GM10847 (cell line): Measurements from ENCODE around the gene PFKP.

Source experiments
- POLR2A ChIP-seq: IDR thresholded peaks from 2 replicates; pipeline ENCODE4 v1.6.1; 2011; ENCODE audit not compliant: insufficient read length; ENCODE audit errors: extremely low read depth

PFKP gene

DNA sequence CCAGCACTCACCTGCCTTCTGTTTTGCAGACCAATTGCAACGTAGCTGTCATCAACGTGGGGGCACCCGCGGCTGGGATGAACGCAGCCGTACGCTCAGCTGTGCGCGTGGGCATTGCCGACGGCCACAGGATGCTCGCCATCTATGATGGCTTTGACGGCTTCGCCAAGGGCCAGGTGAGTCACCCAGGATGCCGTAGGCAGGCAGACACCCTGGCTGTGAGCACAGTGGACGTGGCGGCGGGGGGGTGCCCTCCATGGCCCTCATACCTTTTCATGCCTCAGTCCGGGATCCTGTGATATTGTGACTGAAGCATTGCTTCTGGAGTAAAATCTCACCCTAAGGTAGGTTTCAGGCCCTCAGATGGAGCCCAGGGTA lies 46.0 kb downstream of the PFKP start:
- no peak for TF ChIP-seq POLR2A

DNA sequence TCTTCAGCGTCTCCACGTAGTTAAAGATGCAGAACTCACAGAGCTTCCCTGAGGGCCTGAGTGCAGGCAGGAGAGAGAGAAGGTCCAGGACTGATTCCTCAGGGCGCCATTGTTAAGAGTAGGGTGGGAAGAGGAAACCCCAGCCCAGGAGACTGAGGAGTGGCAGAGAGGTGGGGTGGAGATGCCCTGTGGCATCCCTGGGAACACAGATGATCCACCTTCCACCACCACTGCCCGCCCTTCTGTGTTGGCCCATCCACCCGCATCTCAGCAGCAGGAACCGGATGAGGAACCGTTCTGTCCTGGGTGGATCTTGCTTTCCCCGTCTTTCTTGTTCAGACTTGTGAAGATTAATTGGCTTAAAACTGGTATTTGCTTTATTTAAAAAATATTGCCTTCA lies 48.3 kb downstream of the PFKP start:
- TF ChIP-seq POLR2A, result no peak

DNA sequence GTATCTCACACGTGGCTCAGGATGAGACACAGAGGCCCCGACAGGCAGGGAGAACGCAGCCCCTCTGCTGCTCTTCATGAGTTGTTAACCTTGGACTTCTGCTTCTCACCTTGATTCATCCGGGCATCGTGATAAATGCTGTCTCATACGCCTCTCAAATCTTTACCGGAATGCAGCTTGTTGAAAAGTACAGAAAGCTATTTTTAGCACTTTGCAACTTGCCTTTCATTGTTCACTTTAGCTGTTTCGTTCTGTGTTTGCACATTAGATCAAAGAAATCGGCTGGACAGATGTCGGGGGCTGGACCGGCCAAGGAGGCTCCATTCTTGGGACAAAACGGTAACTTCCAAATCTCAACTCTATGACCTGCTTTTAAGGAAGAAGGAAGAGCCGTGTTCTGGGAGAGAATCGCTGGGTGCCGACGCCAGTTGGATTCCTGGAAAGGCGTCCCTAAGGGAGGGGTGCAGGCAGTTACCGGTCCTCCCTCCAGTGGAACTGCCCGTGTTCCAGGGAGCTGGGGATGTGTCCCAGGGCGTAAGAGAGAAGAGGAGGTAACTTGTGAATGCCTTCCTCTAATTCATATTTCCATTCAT lies 49.3 kb downstream of the PFKP start:
- TF ChIP-seq POLR2A, result no peak

DNA sequence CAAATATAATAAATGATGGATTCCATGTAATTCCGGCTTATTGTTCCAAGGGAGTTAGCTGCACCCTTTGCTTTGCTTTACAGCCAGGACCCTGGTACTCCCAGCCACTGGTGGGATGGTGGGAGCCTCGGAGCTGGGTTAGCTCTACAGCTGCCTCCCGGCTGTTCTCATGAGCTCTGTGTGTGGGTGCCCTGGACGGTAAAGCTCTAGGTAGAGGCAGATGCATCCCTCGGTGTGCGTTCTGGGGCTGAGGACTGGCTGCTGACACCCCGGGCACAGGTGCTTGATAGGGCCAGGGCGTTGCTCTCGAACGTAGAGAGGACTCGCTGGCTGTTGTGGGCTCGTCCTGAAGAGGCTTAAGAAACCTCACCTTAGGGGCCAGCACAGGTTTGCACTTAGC lies 50.1 kb downstream of the PFKP start:
- TF ChIP-seq POLR2A, result no peak

DNA sequence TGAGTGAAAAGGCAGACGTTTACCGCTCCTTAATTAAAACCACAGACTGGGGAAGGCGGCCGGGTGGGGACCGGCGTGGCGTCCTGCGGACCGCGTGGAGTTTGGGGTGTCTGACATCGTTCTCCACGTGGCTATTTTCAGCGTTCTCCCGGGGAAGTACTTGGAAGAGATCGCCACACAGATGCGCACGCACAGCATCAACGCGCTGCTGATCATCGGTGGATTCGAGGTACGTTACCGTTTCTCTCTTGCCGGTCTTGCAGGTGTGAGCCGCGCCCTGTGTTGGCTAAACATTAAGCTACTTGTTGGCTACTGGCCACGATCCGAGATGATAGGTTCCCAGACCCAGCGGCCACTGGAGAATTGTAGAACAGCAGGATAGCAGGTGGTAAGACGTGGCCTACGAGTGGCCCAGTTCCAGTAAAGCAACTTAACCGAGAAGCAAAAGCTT lies 51.3 kb downstream of the PFKP start:
- TF ChIP-seq POLR2A, result no peak

DNA sequence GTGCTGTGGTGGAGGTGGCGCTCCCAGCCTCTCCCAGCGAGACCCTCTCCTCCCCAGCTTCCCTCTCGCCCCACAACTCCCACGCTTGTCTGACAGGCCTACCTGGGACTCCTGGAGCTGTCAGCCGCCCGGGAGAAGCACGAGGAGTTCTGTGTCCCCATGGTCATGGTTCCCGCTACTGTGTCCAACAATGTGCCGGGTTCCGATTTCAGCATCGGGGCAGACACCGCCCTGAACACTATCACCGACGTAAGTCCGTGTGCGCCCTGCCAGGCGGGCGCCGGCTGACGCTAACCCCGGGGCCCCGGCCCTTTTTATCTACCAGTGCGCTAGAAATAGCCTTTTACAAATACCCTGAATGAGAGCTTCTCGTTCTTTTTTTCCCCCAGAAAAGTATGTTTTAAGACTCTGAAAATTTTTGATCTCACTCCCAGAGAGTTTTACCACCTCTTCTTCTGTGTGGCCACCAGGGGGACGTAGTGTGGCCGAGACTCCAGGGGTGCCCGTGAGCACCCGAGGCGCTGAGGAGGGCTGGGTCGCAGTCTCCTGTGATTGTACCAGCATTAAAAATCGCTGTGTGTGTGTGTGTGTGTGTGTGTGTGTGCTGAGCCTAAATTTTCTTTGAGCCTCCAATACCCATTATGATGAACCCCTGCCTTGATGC lies 52.6 kb downstream of the PFKP start:
- TF ChIP-seq POLR2A, result no peak

DNA sequence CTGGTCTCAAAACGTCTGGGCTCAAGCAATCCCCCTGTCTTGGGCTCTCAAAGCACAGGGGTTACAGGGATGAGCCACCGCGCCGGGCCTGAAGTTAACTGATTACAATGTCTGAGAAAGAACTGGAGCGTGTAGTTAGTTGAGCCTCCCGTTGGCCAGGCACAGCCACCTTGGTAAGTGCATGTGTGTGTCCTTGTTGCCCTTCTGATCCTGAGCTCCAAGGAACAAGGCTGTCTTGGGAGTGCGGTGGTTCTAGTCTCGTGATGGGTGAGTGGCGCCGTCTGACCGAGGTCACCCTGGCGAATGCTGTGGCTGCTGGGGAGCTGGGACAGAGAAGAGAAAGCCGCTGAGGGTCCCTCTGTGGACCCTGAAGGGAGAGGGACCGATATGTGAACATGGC lies 54.7 kb downstream of the PFKP start:
- no peak for TF ChIP-seq POLR2A

DNA sequence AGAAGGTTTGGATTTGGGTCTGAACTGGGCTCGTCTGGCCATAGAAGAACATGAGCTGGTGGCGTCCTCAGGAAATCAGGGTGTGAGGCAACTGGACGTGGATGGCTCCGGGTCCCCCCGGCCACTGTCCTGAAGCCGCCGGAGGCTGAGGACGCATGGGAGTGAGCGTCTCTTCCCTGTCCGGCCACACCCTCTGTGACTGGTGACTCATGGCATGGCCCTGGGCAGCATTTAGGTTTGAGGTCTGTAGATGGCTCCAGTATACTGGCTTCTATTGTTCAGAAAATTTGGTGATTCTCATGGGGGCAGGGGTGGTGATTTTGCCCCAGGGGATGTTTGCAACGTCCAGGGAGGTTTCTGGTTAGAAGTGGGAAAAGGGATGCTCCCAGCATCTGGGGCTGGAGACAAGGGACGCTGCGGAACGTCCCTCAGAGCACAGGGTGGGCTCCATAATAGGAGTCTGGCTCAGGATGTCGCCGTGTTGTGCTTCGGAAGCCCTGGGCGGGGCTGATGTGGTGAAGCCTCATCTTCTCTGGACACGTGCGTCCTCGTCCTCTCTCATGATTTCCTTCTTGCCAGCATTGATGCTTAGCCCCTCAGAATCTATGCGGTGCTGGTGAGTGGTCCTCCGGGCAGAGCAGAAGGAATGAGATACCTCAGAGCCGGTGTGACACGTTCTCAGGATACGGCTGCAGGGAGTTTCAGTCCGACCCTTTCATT lies 55.3 kb downstream of the PFKP start:
- TF ChIP-seq POLR2A, result no peak

DNA sequence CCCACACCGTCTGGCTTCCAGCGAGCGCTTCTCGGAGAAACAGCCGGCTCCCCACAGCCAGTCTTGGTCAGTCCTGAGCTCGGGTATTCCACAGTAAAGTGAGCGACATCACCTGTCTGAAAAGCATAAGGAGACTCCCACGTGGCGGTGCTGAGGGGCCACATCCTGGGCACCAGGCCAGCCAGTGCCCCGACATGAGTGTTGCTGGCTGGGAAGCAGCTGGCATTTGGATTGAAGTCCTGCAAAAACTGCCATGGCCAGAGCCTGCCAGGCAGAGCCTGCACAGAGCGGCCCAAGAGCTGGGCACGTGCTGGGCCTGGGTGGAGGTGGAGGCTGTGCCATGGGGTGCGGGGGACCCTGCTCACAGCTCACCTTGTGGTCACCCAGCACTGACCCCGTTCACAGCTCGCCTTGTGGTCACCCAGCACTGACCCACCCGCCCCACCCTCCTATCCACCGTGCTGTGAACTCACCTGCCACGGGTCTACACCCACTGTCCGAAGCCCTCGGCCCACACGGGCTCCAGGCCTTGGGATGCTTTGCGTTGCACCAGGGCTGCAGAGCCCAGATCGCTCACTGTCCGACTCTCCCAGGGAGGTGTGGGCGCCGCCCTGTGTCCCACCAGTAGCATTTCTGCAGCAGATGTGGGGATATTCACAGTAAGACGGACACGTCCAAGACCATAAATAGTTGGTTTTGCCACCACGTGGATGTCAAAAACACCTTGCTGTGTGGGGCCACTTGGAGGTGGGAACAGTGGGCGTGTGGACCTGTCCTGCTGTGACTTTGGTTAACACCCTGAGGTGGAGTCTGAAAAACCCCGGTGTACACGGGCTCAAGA lies 56.4 kb downstream of the PFKP start:
- no peak for TF ChIP-seq POLR2A

DNA sequence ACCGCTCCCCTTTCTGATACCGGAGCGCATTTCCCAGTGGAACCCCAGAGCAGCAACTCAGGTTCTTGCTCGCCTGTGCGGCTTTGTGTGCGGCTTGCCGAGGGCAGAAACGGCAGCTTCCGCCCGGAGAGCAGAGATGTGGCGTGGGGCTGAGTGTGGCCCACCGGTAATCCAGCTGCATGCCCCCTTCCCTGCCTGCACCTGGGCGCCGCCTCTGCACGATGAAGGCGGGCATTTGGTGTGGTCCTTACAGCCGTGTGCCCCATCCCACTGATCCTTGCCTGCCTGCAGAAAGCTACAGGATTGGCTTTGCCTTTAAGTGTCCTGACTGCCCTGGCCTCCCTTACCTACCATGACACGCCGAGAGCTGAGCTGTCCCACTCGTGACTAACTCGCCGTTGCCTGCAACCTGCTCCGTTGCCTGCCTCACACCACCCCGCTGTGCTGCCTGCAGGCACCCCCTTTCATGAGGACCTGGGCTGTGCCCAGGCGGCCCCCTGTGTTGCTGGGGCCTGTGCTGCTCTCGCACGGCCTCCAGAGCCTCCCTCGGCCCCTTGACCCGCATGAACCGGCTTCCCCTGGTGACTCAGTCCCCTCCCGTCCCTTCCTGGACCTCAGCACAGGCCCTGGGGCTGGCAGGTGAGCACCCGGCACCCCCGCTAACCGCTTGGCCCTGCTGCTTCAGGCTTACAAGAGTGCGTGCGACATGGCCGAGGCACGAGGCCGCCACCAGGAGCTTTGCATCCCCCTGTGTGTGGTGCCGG lies 57.2 kb downstream of the PFKP start:
- TF ChIP-seq POLR2A, result no peak

DNA sequence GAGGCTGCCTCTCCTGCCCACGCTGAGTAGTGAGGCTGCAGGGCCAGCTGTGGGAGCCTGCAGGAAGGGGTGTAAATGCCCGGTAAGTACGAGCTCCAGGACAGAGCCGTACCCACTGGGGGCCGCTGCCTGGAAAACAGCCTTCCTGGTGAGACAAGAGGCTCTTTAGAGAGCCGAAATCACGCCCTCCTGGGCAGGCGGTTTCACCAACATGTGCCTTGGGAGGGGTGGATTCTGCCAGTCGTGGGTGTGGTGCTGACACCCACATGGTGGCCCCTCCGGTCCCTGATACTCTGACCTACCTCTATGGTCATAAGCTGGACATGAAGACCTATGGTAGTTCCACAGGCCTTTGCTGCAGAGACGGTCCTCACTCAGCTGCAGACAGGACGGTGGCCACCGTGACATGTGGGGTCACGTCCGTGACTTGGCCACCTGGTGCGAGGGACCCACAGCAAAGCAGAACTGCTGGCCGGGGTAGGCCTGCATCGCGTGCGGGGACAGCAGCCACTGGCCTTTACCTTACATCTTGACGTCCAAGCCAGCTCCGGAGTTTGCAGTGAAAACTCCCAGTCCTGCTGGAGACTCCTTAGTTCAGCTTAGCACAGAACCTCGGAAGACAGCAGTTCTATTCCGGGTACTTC lies 58.3 kb downstream of the PFKP start:
- TF ChIP-seq POLR2A, result no peak

DNA sequence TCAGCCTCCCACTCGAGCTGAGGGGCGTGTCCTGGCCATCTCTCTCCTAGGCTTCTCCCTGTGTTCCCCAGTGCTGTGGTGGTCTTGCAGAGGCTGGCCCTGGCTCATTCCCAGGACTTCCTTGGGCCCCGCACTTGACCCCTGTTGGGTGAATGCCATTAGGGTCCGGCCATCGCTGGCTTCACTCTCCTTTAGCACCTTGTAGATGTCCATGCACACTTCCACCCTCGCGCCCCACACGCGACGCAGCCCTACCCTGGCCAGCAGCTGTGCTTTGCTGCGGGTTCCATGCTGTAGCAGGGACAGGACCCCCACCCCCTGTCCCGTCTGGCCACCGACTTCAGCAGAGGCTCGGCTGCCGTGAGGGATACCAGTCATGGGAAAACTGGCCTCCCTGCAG lies 58.9 kb downstream of the PFKP start:
- no peak for TF ChIP-seq POLR2A

DNA sequence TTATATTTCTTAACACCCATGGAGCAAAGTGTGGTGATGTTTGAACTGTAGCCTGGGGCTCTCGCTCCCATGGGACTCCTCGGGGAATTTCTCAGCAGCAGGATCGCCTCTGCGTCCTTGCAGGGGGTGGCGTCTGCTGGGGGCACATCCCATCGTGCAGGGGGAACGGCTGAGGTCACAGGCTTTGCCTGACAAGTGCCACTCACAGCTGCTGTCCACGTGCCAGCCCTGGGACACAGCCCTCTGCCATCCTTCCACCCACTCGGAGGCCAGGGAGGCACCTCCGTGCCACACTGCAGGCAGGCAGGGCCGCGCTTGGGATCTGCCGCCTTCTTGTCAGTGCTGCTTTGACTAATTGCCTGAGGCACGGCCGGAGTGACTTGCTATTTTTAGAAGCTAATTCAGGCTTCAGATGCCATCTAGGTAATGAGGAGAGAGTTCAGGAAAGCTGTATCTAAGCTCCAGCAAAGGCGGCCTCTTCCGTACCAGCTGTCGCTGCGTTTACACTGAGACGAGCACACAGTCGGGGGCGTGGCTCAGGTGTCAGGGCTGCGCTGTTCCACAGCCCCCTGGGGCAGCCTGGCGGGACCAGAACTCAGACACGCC lies 59.5 kb downstream of the PFKP start:
- TF ChIP-seq POLR2A, result no peak

DNA sequence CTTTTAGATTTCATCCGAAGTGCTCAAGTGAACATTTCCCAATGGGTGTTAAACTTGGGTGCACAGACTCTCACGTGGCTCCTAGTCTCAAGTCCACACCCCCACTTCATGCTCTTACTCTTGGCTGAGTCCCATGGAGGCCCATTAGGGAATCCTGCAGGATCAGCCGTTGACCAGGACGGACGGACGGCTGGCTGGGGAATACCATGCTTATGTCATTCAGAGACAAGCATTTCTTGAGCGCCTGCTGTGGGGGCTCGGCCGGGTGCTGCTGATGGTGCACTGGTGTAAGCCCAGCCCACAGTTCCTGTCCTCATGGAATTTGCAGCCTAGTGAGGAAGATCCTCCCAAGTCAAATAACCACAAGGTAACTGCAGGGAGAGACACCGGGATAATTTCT lies 60.6 kb downstream of the PFKP start:
- no peak for TF ChIP-seq POLR2A
